SK-N-SH (cell line): ENCODE data around the gene TRPC6. TPM values are rescaled to one million over a fixed set of nuclear protein-coding genes. Genes with fewer than 3 reads are reported as not detected.

Source experiments
- CTCF ChIA-PET: fragments of 300-600, 350-600 bp; formaldehyde crosslinking; extraction: SDS; loops from one replicate; lab custom pipeline; 2021; lab: Yijun Ruan, JAX
- POLR2A ChIA-PET: fragments of 350-600 bp; sonication (Branson Sonifier 250); formaldehyde crosslinking; extraction: SDS; loops from one replicate; lab custom pipeline; 2020; ENCODE audit warnings: antibody characterized with exemption, inconsistent platforms; lab: Yijun Ruan, JAX
- DNase-seq: peaks from one replicate; pipeline ENCODE4 v3.0.0; 2012
- H2AFZ ChIP-seq: fragments of 200-600 bp; sonication (generic); 2 replicates; pipeline ENCODE4 v1.8.1; 2016; ENCODE audit warnings: antibody characterized with exemption, mild to moderate bottlenecking, low read depth
- H3F3A ChIP-seq: fragments of 200-600 bp; sonication (generic); replicated peaks from 2 replicates; pipeline ENCODE3; 2016; ENCODE audit warnings: antibody characterized with exemption, mild to moderate bottlenecking; ENCODE audit not compliant: insufficient read depth
- H3K27ac ChIP-seq, 2 experiments: fragments of 200-500 bp in 1 of 2; fragments of 200-600 bp in 1 of 2; sonication (Bioruptor generic) in 1 of 2; sonication (generic), shearing (Covaris generic) in 1 of 2; 2 replicates each; pipeline versions ENCODE4 v1.5.1 to v1.6.1; 2014 to 2016; ENCODE audit warnings: low read depth in 2 of 2, inconsistent platforms in 1 of 2, low read length in 1 of 2, mild to moderate bottlenecking in 1 of 2, mixed read lengths in 1 of 2
- H3K27me3 ChIP-seq: fragments of 200-600 bp; sonication (generic), shearing (Covaris generic); 2 replicates; pipeline ENCODE4 v1.6.1; 2016; ENCODE audit warnings: mixed run types; ENCODE audit not compliant: insufficient read depth
- H3K36me3 ChIP-seq, 2 experiments: fragments of 200-500 bp in 1 of 2; fragments of 200-600 bp in 1 of 2; sonication (Bioruptor generic) in 1 of 2; sonication (generic) in 1 of 2; replicated peaks in 1 of 2; 2 replicates each; pipeline versions ENCODE3 to v1.5.1; 2014 to 2016; ENCODE audit warnings: low read length in 1 of 2, mild to moderate bottlenecking in 1 of 2; ENCODE audit not compliant: insufficient read depth in 2 of 2, control insufficient read depth in 1 of 2
- H3K4me1 ChIP-seq, 2 experiments: fragments of 200-500 bp in 1 of 2; fragments of 200-600 bp in 1 of 2; sonication (Bioruptor generic) in 1 of 2; sonication (generic), shearing (Covaris generic) in 1 of 2; 2 replicates each; pipeline versions ENCODE4 v1.5.1 to v1.6.1; 2014 to 2016; ENCODE audit warnings: low read depth in 1 of 2, low read length in 1 of 2, mixed run types in 1 of 2; ENCODE audit not compliant: insufficient read depth in 2 of 2, control insufficient read depth in 1 of 2
- H3K4me2 ChIP-seq: fragments of 200-600 bp; sonication (generic), shearing (Covaris generic); 2 replicates; pipeline ENCODE4 v1.6.1; 2017; ENCODE audit warnings: mixed run types
- H3K4me3 ChIP-seq, 2 experiments: fragments of 200-500 bp in 1 of 2; fragments of 200-600 bp in 1 of 2; sonication (Bioruptor generic) in 1 of 2; sonication (generic), shearing (Covaris generic) in 1 of 2; 2 replicates each; pipeline versions ENCODE4 v1.5.1 to v1.8.1; 2014 to 2016; ENCODE audit warnings: low read depth in 2 of 2, inconsistent platforms in 1 of 2, low read length in 1 of 2, mild to moderate bottlenecking in 1 of 2, mixed read lengths in 1 of 2, moderate library complexity in 1 of 2
- H3K79me2 ChIP-seq: fragments of 200-600 bp; sonication (generic); 2 replicates; pipeline ENCODE4 v1.8.1; 2017; ENCODE audit warnings: mild to moderate bottlenecking; ENCODE audit not compliant: insufficient read depth
- H3K9ac ChIP-seq: fragments of 200-600 bp; sonication (generic); 2 replicates; pipeline ENCODE4 v1.6.1; 2017; ENCODE audit warnings: mixed run types
- H3K9me2 ChIP-seq: fragments of 200-600 bp; sonication (generic); 2 replicates; pipeline ENCODE4 v1.6.1; 2017; ENCODE audit warnings: mixed run types
- H3K9me3 ChIP-seq: fragments of 200-600 bp; sonication (generic); 2 replicates; pipeline ENCODE4 v1.6.1; 2017; ENCODE audit warnings: mixed run types, mild to moderate bottlenecking, moderate library complexity
- H4K20me1 ChIP-seq: fragments of 200-600 bp; sonication (generic); 2 replicates; pipeline ENCODE4 v1.6.1; 2017; ENCODE audit warnings: mild to moderate bottlenecking, mixed run types; ENCODE audit not compliant: insufficient read depth
- ELF1 ChIP-seq: IDR thresholded peaks from 2 replicates; pipeline ENCODE4 v1.4.0; 2012
- EP300 ChIP-seq, 2 experiments: IDR thresholded peaks; 2 replicates each; pipeline versions ENCODE4 v1.4.0 to v1.6.1; 2012; ENCODE audit warnings: borderline replicate concordance in 1 of 2, low read depth in 1 of 2, low read length in 1 of 2
- EZH2phosphoT487 ChIP-seq: fragments of 200-600 bp; sonication (generic); IDR thresholded peaks from 2 replicates; pipeline ENCODE4 v1.6.1; 2017; ENCODE audit warnings: low read depth, mixed run types, mild to moderate bottlenecking, antibody characterized with exemption, moderate library complexity, borderline replicate concordance
- GABPA ChIP-seq: IDR thresholded peaks from 2 replicates; pipeline ENCODE4 v1.4.0; 2012; ENCODE audit warnings: low read depth, mild to moderate bottlenecking
- IRF3 ChIP-seq: fragments of 150-350 bp; IDR thresholded peaks from 2 replicates; pipeline ENCODE4 v1.6.1; 2016; ENCODE audit warnings: mild to moderate bottlenecking, low read depth, low read length
- MXI1 ChIP-seq: IDR thresholded peaks from 2 replicates; pipeline ENCODE4 v1.6.1; 2012; ENCODE audit warnings: mild to moderate bottlenecking, low read depth, low read length, improper control_type of control experiment
- NFIC ChIP-seq: IDR thresholded peaks from 2 replicates; pipeline ENCODE4 v1.4.0; 2012; ENCODE audit warnings: borderline replicate concordance
- RXRA ChIP-seq: IDR thresholded peaks from 2 replicates; pipeline ENCODE4 v1.4.0; 2012; ENCODE audit warnings: low read depth, mild to moderate bottlenecking, borderline replicate concordance
- TCF12 ChIP-seq: IDR thresholded peaks from 2 replicates; pipeline ENCODE4 v1.4.0; 2012
- USF2 ChIP-seq: fragments of 150-350 bp; IDR thresholded peaks from 2 replicates; pipeline ENCODE4 v1.6.1; 2017; ENCODE audit warnings: antibody characterized with exemption, low read length, low read depth, borderline replicate concordance
- polyA plus RNA-seq, 3 experiments: library from polyadenylated mRNA; depleted of rRNA; stranded (reverse); fragments of >200 nt; gene quantifications; 2 replicates each; pipeline ENCODE4 v1.2.3, GENCODE V29; 2012
- TF ChIP-seq, protein P1 (sequence below): fragments of 200-600 bp; sonication (generic); IDR thresholded peaks from 2 replicates; pipeline ENCODE4 v1.6.1; 2017; ENCODE audit warnings: antibody characterized with exemption, mild to moderate bottlenecking, moderate library complexity
- TF ChIP-seq, protein P2 (sequence below): IDR thresholded peaks from 2 replicates; pipeline ENCODE4 v1.4.0; 2012; ENCODE audit warnings: low read depth
- TF ChIP-seq, protein P3 (sequence below): IDR thresholded peaks from 2 replicates; pipeline ENCODE4 v1.4.0; 2012; ENCODE audit warnings: low read depth, borderline replicate concordance

Gene TRPC6
- polyA plus RNA-seq, 1 of the 3 experiments (the other 2 are of a cell fraction), result not detected

GRCh38 chr11:101446238-101446637, 137.6 kb downstream of the TRPC6 start (continued):
- TF ChIP-seq, protein P1, sequence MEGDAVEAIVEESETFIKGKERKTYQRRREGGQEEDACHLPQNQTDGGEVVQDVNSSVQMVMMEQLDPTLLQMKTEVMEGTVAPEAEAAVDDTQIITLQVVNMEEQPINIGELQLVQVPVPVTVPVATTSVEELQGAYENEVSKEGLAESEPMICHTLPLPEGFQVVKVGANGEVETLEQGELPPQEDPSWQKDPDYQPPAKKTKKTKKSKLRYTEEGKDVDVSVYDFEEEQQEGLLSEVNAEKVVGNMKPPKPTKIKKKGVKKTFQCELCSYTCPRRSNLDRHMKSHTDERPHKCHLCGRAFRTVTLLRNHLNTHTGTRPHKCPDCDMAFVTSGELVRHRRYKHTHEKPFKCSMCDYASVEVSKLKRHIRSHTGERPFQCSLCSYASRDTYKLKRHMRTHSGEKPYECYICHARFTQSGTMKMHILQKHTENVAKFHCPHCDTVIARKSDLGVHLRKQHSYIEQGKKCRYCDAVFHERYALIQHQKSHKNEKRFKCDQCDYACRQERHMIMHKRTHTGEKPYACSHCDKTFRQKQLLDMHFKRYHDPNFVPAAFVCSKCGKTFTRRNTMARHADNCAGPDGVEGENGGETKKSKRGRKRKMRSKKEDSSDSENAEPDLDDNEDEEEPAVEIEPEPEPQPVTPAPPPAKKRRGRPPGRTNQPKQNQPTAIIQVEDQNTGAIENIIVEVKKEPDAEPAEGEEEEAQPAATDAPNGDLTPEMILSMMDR, result no peak
- TF ChIP-seq IRF3 (no peak), MXI1 (no peak), EZH2phosphoT487 (no peak)
- TF ChIP-seq, protein P2, sequence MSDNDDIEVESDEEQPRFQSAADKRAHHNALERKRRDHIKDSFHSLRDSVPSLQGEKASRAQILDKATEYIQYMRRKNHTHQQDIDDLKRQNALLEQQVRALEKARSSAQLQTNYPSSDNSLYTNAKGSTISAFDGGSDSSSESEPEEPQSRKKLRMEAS, result no peak
- TF ChIP-seq, all 33 proteins: peak for 6

DNA sequence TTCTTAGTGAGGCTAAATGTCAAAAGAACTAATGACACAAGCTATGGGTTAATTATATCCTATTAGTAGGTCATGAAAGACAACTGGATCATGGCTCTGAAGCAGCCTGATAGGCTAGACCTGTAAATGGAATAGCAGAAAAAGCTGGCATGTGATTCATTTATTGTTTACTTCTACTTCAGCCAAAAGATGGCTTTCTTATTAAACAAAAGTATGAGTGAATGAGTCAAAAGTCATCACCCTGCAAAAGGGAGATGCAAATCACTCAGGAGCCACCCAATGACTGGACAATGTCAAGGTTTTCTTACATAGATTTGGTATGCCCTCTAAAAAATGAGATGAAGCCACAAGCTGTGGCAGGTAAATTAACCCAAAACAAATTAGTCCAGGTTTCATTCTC, 138.0 kb downstream of the TRPC6 start:
- H3K9me3 ChIP-seq, result no peaks in the 10 kb centered on the region
- H3K9ac ChIP-seq, result peak overlapping the region; percentile 33; the same call in 1 of the 2 replicates
- H3K36me3 ChIP-seq, result no peaks in the 10 kb centered on the region
- H3K27me3 ChIP-seq, result no peaks in the 10 kb centered on the region
- ChIA-PET CTCF (interaction anchor here (0.5 kb wide), 1 partner anchor 1544 kb away, joined by 3 read pairs; no protein-coding TSS in a partner anchor), POLR2A (no interaction called here)
- peaks cover 43% of the 10 kb centered on the region for H3F3A ChIP-seq
- H2AFZ ChIP-seq, result no peak overlapping the region
- H4K20me1 ChIP-seq, result no peaks in the 10 kb centered on the region
- peak overlapping the region in 1 of 2 experiments; percentile 80; a peak in 2 of 4 replicates for H3K27ac ChIP-seq
- no peak overlapping the region for H3K4me3 ChIP-seq
- H3K4me2 ChIP-seq, result 0 out of 2 replicates have a peak overlapping the region, but pooled peaks have one; percentile 30
- DNase-seq, result no peak
- no peaks in the 10 kb centered on the region for H3K79me2 ChIP-seq
- H3K4me1 ChIP-seq, result peaks cover 0 to 25% of the 10 kb centered on the region in 2 experiments; a peak in 1 of 4 replicates
- no peak for TF ChIP-seq EP300 (IDR thresholded peaks at IDR 0.05; ENCODE audit: borderline replicate concordance in 1 of 2, low read depth in 1 of 2, low read length in 1 of 2)
- no peak for TF ChIP-seq TCF12
- TF ChIP-seq IRF3, result no peak
- TF ChIP-seq NFIC, result no peak
- no peak for TF ChIP-seq USF2
- TF ChIP-seq ELF1, result no peak
- TF ChIP-seq RXRA, result no peak
- TF ChIP-seq, protein P3, sequence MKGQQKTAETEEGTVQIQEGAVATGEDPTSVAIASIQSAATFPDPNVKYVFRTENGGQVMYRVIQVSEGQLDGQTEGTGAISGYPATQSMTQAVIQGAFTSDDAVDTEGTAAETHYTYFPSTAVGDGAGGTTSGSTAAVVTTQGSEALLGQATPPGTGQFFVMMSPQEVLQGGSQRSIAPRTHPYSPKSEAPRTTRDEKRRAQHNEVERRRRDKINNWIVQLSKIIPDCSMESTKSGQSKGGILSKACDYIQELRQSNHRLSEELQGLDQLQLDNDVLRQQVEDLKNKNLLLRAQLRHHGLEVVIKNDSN, result no peak
- no peak for TF ChIP-seq GABPA
- H3K9me2 ChIP-seq, result no peaks in the 10 kb centered on the region
